Upper lobe of left lung (tissue), 6 donors: ENCODE data around the gene ZFHX3. TPM values are rescaled to one million over a fixed set of nuclear protein-coding genes. Genes with fewer than 3 reads are reported as not detected.
"Not testable (repeated sequence)": the region's sequence is repeated elsewhere in the genome, so short reads cannot be mapped to it uniquely, and the experiment has no call there.

Source experiments
- ATAC-seq, 2 donors: fragments of 200-7000 bp; cut with Tn5 transposase; one replicate each; pipeline ENCODE4 v1.9.1; 2022; ENCODE audit warnings: mild to moderate bottlenecking in 2 of 2, moderate library complexity in 2 of 2; ENCODE audit not compliant: low FRiP score in 2 of 2
- DNase-seq, 2 donors: peaks; one replicate each; pipeline ENCODE4 v3.0.0-alpha.2; 2019 to 2020
- H3K27ac ChIP-seq, 4 donors: fragments of 200-600 bp; sonication (generic); one replicate each; pipeline ENCODE4 v1.5.1; 2016 to 2019
- H3K27me3 ChIP-seq, 4 donors: fragments of 200-600 bp; sonication (generic); one replicate each; pipeline ENCODE4 v1.5.1; 2017 to 2019
- H3K36me3 ChIP-seq, 4 donors: fragments of 200-600 bp; sonication (generic); one replicate each; pipeline ENCODE4 v1.5.1; 2016 to 2019
- H3K4me1 ChIP-seq, 4 donors: fragments of 200-600 bp; sonication (generic); one replicate each; pipeline ENCODE4 v1.5.1; 2018 to 2019
- H3K4me3 ChIP-seq, 4 donors: fragments of 200-600 bp; sonication (generic); one replicate each; pipeline ENCODE4 v1.5.1; 2017 to 2019; ENCODE audit warnings: mild to moderate bottlenecking in 2 of 4, moderate library complexity in 1 of 4
- H3K9me3 ChIP-seq, 4 donors: fragments of 200-600 bp; sonication (generic); one replicate each; pipeline ENCODE4 v1.5.1; 2018 to 2019
- CTCF ChIP-seq, 6 experiments: fragments of 450-650 bp in 4 of 6; fragments of 200-600 bp in 2 of 6; sonication (generic) in 2 of 6; IDR thresholded peaks; one replicate each; pipeline ENCODE4 v1.5.1; 2016 to 2019; ENCODE audit warnings: antibody characterized with exemption in 6 of 6
- EP300 ChIP-seq, 4 donors: sonication (generic); formaldehyde crosslinking; IDR thresholded peaks; one replicate each; pipeline ENCODE4 v1.5.1; 2017; ENCODE audit warnings: antibody characterized with exemption in 4 of 4, control low read depth in 2 of 4
- POLR2A ChIP-seq, 4 donors: fragments of 450-650 bp; IDR thresholded peaks; one replicate each; pipeline ENCODE4 v1.5.1; 2016 to 2017; ENCODE audit warnings: antibody characterized with exemption in 4 of 4, mild to moderate bottlenecking in 2 of 4
- POLR2AphosphoS5 ChIP-seq, 2 donors: sonication (generic); formaldehyde crosslinking; IDR thresholded peaks; one replicate each; pipeline ENCODE4 v1.5.1; 2017; ENCODE audit warnings: antibody characterized with exemption in 2 of 2
- WGBS, 2 donors: methylation state at CpG; one replicate each; pipeline ENCODE4 v1.1.5; 2017 to 2018; 5-methylcytosine and 5-hydroxymethylcytosine counted together
- total RNA-seq, 6 donors: library from RNA; depleted of rRNA in 4 of 6; stranded (reverse); fragments of >200 nt in 4 of 6; gene quantifications; one replicate each; pipeline versions ENCODE4 v1.1.0 to v1.2.1, GENCODE V29; 2016 to 2021
- donor health status: DM: no; HTN: no; CAD: no; lungs with moderate emphysema.
- donor health status: DM: no; HTN: yes; CAD: no; lungs with severe emphysema.

ZFHX3 gene
- total RNA-seq, 6 donors from 2014 or later, result 22.4 to 40.3 (median 27.0) TPM

- Histone ChIP-seq H3K9me3 (no peaks in the 10 kb centered on the region), H3K27me3 (no peaks in the 10 kb centered on the region), H3K4me3 (no peak overlapping the region), H3K27ac (no peak overlapping the region), H3K36me3 (no peaks in the 10 kb centered on the region), H3K4me1 (peaks cover 27 to 34% (median 28%) of the 10 kb centered on the region in 4 donors)
- WGBS, 2 donors, result 54 to 66% methylated on average over 4 of the region's 4 CpGs
- no peak for ATAC-seq
- no peak for DNase-seq
- TF ChIP-seq EP300 (IDR thresholded peaks at IDR 0.05) (no peak), POLR2AphosphoS5 (IDR thresholded peaks at IDR 0.05) (no peak), POLR2A (IDR thresholded peaks at IDR 0.05) (no peak), CTCF (IDR thresholded peaks at IDR 0.05) (no peak)
Measured at GRCh38 chr16:73011926-73012325, 36.0 kb downstream of the ZFHX3 start.

GRCh38 chr16:73010150-73010676 lies 37.7 kb downstream of the ZFHX3 start:
- Histone ChIP-seq H3K27ac (no peak overlapping the region), H3K4me3 (no peak overlapping the region), H3K9me3 (no peaks in the 10 kb centered on the region), H3K27me3 (no peaks in the 10 kb centered on the region), H3K4me1 (peaks cover 13 to 20% (median 18%) of the 10 kb centered on the region in 4 donors), H3K36me3 (no peaks in the 10 kb centered on the region)
- ATAC-seq, result peak in 1 of 2 donors; percentile 51
- WGBS, 2 donors, result 46% methylated on average over 11 to 12 of the region's 12 CpGs
- no peak for DNase-seq
- TF ChIP-seq EP300 (IDR thresholded peaks at IDR 0.05) (no peak), POLR2AphosphoS5 (IDR thresholded peaks at IDR 0.05) (no peak), CTCF (IDR thresholded peaks at IDR 0.05) (no peak), POLR2A (IDR thresholded peaks at IDR 0.05) (no peak)

- not testable (repeated sequence) for H3K27ac ChIP-seq, ATAC-seq, DNase-seq, H3K36me3 ChIP-seq, H3K27me3 ChIP-seq, H3K4me3 ChIP-seq, H3K9me3 ChIP-seq
- peaks cover 11 to 16% (median 15%) of the 10 kb centered on the region in 4 donors for H3K4me1 ChIP-seq
- WGBS, 2 donors, result 88 to 89% methylated on average over 11 of the region's 11 CpGs
Measured at GRCh38 chr16:73009710-73010109, 38.2 kb downstream of the ZFHX3 start.

GRCh38 chr16:73006026-73006425 lies 41.9 kb downstream of the ZFHX3 start:
- no peak overlapping the region for H3K4me3 ChIP-seq
- 96 to 100% methylated on average over 2 of the region's 2 CpGs for WGBS, 2 donors
- TF ChIP-seq POLR2A (IDR thresholded peaks at IDR 0.05) (no peak), CTCF (IDR thresholded peaks at IDR 0.05) (no peak), POLR2AphosphoS5 (IDR thresholded peaks at IDR 0.05) (no peak), EP300 (IDR thresholded peaks at IDR 0.05) (no peak)
- H3K27me3 ChIP-seq, result no peaks in the 10 kb centered on the region
- no peak overlapping the region for H3K27ac ChIP-seq
- peaks cover 9 to 11% (median 10%) of the 10 kb centered on the region in 4 donors for H3K4me1 ChIP-seq
- ATAC-seq (no peak), DNase-seq (no peak)
- no peaks in the 10 kb centered on the region for H3K36me3 ChIP-seq
- H3K9me3 ChIP-seq, result no peaks in the 10 kb centered on the region

GRCh38 chr16:73002866-73003265 lies 45.1 kb downstream of the ZFHX3 start:
- no peak for ATAC-seq
- 78 to 81% methylated on average over 2 of the region's 2 CpGs for WGBS, 2 donors

More at GRCh38 chr16:73002866-73003265, 45.1 kb downstream of the ZFHX3 start:
- no peaks in the 10 kb centered on the region for H3K36me3 ChIP-seq
- no peaks in the 10 kb centered on the region for H3K9me3 ChIP-seq
- no peak overlapping the region for H3K27ac ChIP-seq
- no peak overlapping the region for H3K4me3 ChIP-seq
- no peak for DNase-seq
- no peak for TF ChIP-seq EP300 (IDR thresholded peaks at IDR 0.05)
- no peak for TF ChIP-seq CTCF (IDR thresholded peaks at IDR 0.05)
- no peak for TF ChIP-seq POLR2AphosphoS5 (IDR thresholded peaks at IDR 0.05)
- no peak for TF ChIP-seq POLR2A (IDR thresholded peaks at IDR 0.05)
- H3K4me1 ChIP-seq, result peaks cover 13 to 27% (median 16%) of the 10 kb centered on the region in 4 donors
- no peaks in the 10 kb centered on the region for H3K27me3 ChIP-seq
